Skeletal muscle satellite cell (primary cell): ENCODE data around the gene TMEM203.

ENCODE experiments used
- H3K27me3 ChIP-seq: 2 replicates; pipeline ENCODE4 v1.7.0; 2013; ENCODE audit warnings: low read length; ENCODE audit not compliant: control insufficient read depth, insufficient read depth
- H3K36me3 ChIP-seq: 2 replicates; pipeline ENCODE4 v1.7.0; 2013; ENCODE audit warnings: mild to moderate bottlenecking, control low read depth, low read length; ENCODE audit not compliant: insufficient read depth
- H3K4me1 ChIP-seq: 2 replicates; pipeline ENCODE4 v1.7.0; 2013; ENCODE audit warnings: low read length; ENCODE audit not compliant: control insufficient read depth, insufficient read depth
- H3K4me2 ChIP-seq: 2 replicates; pipeline ENCODE4 v1.7.0; 2013; ENCODE audit warnings: mild to moderate bottlenecking, low read length
- H3K4me3 ChIP-seq: 2 replicates; pipeline ENCODE4 v1.7.0; 2013; ENCODE audit warnings: low read length
- H3K9ac ChIP-seq: 2 replicates; pipeline ENCODE4 v1.7.0; 2013; ENCODE audit warnings: mild to moderate bottlenecking, low read depth, low read length, moderate library complexity
- H3K9me3 ChIP-seq: replicated peaks from 2 replicates; pipeline ENCODE4 v1.7.0; 2013; ENCODE audit warnings: mild to moderate bottlenecking, control low read depth, low read length

TMEM203 gene

DNA sequence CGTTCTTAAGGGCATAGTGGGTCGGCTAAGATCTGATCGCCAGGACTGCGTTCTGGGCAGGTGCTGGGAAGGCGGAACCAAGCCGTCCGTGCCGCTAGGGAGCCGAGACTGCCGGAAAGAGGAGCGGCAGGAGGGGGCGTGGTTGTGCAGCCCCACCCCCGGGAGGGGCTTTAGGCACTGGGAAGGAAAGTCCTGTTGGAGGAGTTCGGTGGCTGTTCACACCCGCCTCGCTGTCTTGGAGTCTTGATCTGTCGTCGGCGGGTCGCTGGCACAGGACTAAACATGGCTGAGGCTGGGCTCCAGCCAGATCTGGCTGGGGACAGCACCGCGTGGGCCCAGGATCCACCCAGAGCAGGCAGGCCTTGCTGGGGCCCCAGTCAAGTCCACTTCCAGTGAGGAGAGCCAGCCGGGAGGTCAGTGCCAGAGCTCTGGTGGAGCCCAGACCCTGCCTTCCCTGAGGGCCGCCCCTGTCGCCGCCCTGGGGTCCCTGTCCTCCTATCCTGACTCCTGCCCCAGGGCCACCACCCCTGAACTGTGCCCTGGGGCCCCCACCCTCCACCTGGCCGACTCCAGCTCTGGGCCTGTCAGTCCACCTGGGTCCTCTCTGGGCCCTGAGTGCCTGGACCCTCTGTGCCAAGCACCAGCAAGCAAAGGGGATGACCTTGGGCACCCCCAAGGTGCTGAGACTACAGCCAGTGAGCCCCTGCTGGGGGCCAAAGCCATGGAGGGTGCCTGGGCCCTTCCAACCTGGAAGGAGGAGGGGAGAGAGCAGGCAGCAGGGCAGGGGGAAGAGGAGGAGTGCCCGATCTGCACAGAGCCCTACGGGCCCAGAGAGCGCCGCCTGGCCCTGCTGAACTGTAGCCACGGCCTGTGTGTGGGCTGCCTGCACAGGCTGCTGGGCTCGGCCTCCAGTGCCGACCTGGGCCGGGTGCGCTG is 12.1 kb upstream of the TMEM203 start:
- Histone ChIP-seq H3K27me3 (no peaks in the 10 kb centered on the region), H3K4me3 (peak overlapping the region; percentile 53), H3K4me1 (peaks cover 29% of the 10 kb centered on the region), H3K4me2 (peak overlapping the region; percentile 76), H3K9ac (peak overlapping the region; percentile 54), H3K9me3 (no peaks in the 10 kb centered on the region), H3K36me3 (peaks cover 5% of the 10 kb centered on the region)

DNA sequence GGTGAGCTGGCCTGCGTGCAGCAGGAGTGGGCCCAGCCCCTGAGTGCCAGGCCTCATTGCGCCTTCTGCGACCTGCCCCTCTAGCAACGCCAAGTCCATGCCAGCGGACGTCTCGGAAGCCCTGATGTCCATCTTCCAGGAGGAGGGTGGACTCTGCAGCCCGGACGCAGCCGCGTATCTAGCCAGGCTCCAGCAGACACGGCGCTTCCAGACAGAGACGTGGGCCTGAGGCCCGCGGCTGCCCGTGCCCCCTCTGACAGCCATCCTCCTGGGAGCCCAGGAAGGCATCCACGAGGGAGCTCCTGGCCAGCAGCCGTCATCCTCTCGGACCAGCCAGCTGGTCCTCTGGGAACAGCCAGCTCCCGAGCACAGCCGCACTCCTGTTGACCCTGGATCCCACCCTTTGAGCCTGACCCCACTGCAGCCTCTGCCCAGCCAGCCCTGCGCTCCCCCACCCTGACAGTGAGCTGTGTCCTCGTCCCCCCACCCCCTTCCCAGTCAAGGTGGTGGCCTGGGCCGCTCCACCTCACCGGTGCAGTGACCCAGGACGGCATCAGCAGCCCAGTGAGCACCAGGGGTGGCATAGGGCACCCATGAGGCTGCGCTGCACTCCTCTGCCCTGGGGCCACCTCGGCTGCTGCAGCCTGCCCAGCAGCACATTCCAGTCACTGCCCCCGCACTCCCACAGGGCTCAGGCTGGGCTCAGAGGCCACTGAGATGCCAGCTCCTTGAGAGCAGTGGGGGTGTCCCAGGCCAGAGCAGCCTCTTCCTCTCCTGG is 10.9 kb upstream of the TMEM203 start:
- H3K4me3 ChIP-seq, result no peak overlapping the region
- peaks cover 5% of the 10 kb centered on the region for H3K36me3 ChIP-seq
- H3K27me3 ChIP-seq, result no peaks in the 10 kb centered on the region
- H3K4me1 ChIP-seq, result peaks cover 29% of the 10 kb centered on the region
- no peak overlapping the region for H3K9ac ChIP-seq
- H3K9me3 ChIP-seq, result no peaks in the 10 kb centered on the region
- peak overlapping the region; percentile 76 for H3K4me2 ChIP-seq

DNA sequence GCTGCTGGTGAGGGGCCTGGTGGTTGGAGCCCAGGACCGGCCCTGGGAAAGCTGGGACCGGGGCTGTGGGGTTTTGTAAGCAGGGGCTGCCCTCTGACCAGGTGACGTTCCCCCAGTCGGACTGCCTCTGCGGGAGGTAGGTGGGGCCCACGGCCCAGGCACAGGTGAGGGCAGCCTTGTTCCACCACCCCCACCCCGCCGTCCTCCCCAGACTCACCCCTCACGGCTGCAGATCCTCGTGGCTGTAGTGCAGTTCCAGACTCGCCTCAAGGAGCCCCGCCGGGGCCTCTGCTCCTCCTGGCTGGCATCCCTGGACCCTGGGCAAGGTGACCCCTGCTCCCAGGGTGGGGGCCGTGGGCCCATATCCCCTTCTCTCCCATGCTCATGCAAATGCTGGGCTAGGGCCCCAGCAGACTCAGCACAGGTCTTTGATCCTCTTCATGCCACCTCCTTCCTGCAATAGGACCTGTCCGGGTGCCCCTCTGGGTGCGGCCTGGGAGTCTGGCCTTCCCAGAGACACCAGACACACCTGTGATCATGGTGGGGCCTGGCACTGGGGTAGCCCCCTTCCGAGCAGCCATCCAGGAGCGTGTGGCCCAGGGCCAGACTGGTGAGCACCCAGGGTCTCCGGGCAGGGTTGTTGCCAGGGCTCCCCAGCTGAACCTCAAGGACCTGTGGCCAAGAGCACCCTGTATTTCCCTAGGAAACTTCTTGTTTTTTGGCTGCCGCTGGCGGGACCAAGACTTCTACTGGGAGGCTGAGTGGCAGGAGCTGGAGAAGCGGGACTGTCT is 9.9 kb upstream of the TMEM203 start:
- no peaks in the 10 kb centered on the region for H3K27me3 ChIP-seq
- H3K4me3 ChIP-seq, result no peak overlapping the region
- H3K4me2 ChIP-seq, result no peak overlapping the region
- peaks cover 29% of the 10 kb centered on the region for H3K4me1 ChIP-seq
- H3K9ac ChIP-seq, result no peak overlapping the region
- H3K9me3 ChIP-seq, result no peaks in the 10 kb centered on the region
- peaks cover 5% of the 10 kb centered on the region for H3K36me3 ChIP-seq

DNA sequence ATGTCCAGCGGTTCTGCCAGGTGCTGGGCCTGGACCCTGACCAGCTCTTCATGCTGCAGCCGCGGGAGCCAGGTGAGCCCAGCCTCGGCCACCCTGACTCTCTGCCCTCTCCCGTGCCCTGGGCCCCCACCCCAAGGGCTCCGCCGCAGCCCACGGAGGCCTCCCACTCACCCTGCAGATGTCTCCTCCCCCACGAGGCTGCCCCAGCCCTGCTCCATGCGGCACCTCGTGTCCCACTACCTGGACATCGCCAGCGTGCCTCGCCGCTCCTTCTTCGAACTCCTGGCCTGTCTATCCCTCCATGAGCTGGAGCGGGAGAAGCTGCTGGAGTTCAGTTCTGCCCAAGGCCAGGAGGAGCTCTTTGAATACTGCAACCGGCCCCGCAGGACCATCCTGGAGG is 9.2 kb upstream of the TMEM203 start:
- peaks cover 5% of the 10 kb centered on the region for H3K36me3 ChIP-seq
- no peak overlapping the region for H3K4me2 ChIP-seq
- H3K4me3 ChIP-seq, result no peak overlapping the region
- H3K4me1 ChIP-seq, result peaks cover 29% of the 10 kb centered on the region
- H3K9ac ChIP-seq, result no peak overlapping the region
- H3K27me3 ChIP-seq, result no peaks in the 10 kb centered on the region
- H3K9me3 ChIP-seq, result no peaks in the 10 kb centered on the region

DNA sequence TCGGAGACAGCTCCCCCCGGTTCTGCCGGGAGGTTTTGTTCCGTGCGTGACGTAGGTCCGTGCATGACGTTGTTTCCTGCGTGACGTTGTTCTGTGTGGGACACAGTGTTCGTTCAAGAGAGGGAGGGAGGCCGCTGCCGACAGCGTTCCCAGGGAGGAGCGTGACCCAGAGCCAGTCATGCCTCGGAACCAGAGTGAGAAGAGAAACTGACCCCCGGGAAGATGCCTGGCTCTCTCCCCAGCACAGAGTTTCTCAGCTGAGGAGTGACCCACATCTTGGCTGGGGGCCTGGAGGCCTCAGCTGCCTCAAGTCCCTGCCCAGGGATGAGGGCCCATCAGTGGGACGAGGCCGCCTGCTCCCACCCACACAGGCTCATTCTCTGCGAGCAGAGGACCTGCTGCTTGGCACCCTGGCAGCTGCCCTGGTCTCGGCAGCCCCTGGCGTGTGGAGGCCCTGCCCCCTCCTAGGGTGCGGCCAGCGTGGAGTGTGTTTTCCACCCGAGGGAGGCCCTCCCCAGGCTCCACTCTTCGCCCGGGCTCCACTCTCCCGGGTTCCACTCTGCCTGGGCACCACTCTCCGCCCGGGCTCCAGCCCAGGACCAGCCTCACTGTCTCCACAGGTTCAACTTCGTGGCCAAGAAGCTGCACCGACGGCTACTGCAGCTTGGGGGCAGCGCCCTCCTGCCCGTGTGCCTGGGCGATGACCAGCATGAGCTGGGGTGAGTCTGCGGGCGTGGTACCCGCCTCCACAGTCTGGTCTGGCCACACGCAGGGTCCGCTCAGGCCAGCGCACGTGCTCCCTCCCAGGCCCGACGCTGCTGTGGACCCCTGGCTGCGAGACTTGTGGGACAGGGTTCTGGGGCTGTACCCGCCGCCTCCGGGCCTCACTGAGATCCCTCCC is 8.0 kb upstream of the TMEM203 start:
- Histone ChIP-seq H3K9me3 (no peaks in the 10 kb centered on the region), H3K4me2 (no peak overlapping the region), H3K36me3 (peaks cover 5% of the 10 kb centered on the region), H3K4me1 (peaks cover 21% of the 10 kb centered on the region), H3K9ac (no peak overlapping the region), H3K27me3 (no peaks in the 10 kb centered on the region), H3K4me3 (no peak overlapping the region)

DNA sequence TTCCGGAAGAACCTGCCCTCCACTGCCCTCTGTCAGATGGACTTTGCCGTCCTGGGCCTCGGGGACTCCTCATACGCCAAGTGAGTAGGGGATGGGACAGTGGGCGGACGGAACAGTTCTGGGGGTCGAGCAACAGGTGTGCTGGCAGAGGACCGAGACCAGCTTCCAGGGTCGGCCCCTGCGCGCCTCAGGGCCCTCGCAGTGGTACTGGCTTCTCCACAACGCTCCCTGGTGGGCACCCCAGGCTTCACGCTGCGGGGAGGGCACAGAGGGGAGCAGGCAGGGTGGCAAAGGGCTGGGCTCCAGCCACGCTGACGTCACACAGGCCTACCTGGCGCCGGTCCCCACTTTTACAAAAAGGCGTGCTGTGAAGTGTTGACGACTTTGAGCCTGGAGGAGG is 7.1 kb upstream of the TMEM203 start:
- no peak overlapping the region for H3K4me3 ChIP-seq
- H3K4me1 ChIP-seq, result peaks cover 13% of the 10 kb centered on the region
- H3K27me3 ChIP-seq, result no peaks in the 10 kb centered on the region
- H3K9ac ChIP-seq, result no peak overlapping the region
- H3K4me2 ChIP-seq, result no peak overlapping the region
- H3K9me3 ChIP-seq, result no peaks in the 10 kb centered on the region
- H3K36me3 ChIP-seq, result peaks cover 5% of the 10 kb centered on the region

DNA sequence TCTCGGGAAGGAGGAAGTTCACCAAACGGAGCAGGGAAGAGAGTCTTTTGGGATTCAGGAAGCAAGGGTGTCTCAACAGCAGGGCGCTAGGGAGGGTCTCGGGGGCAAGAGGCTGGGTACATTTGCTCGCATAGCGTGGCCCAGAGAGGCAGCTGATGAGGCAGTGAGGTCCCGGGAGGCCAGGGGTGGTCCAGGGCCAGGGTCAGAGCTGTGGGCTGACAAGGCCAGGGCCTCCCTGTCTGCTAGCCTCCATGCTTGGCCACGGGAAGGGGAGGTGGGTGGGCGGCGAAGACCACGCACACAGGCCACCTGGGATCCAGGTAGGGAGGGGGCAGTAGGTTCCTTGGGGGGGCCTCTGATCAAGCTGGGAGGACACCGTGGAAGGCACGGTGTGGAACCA is 6.1 kb upstream of the TMEM203 start:
- H3K36me3 ChIP-seq, result peaks cover 10% of the 10 kb centered on the region
- H3K9ac ChIP-seq, result no peak overlapping the region
- H3K4me2 ChIP-seq, result no peak overlapping the region
- peaks cover 9% of the 10 kb centered on the region for H3K4me1 ChIP-seq
- no peak overlapping the region for H3K4me3 ChIP-seq
- no peaks in the 10 kb centered on the region for H3K9me3 ChIP-seq
- H3K27me3 ChIP-seq, result no peaks in the 10 kb centered on the region

DNA sequence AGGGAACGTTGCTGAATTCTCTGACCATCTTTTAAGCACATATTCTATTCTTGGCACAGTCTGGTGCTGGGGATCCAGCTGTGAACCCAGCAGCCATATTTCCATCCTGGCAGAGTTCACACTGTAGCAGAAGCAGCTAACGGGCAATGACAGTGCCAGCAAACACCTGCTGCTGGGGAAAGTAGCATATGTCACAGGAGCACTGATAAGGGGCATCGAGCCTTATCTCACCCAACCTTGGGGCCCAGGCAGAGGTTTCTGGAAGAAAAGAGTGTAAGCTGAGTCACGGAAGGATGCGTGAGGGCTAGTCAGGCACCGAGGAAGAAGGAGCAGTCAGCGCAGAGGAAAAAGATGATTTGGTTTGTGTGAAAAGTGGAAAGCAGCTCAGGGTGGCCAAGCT is 1.2 kb upstream of the TMEM203 start:
- Histone ChIP-seq H3K4me1 (peaks cover 25% of the 10 kb centered on the region), H3K4me3 (peak overlapping the region; percentile 97), H3K9ac (peak overlapping the region; percentile 96)

DNA sequence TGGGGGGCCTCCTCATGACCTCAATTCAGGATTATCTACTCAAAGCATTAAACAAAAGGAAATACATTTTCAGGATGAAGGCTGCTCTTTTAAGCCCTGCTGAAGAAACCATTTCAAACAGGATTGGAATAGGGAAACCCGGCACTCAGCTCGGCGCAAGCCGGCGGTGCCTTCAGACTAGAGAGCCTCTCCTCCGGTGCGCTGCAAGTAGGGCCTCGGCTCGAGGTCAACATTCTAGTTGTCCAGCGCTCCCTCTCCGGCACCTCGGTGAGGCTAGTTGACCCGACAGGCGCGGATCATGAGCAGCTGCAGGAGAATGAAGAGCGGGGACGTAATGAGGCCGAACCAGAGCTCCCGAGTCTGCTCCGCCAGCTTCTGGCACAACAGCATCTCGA is 720 bp downstream of the TMEM203 start:
- Histone ChIP-seq H3K4me1 (peaks cover 31% of the 10 kb centered on the region), H3K4me3 (peak overlapping the region; percentile 97), H3K27me3 (no peaks in the 10 kb centered on the region), H3K9me3 (no peaks in the 10 kb centered on the region), H3K4me2 (peak overlapping the region; percentile 86), H3K9ac (peak overlapping the region; percentile 96), H3K36me3 (peaks cover 6% of the 10 kb centered on the region)

More for the DNA sequence above, 1.2 kb upstream of the TMEM203 start:
- Histone ChIP-seq H3K4me2 (peak overlapping the region; percentile 86), H3K27me3 (no peaks in the 10 kb centered on the region), H3K36me3 (peaks cover 6% of the 10 kb centered on the region), H3K9me3 (no peaks in the 10 kb centered on the region)

DNA sequence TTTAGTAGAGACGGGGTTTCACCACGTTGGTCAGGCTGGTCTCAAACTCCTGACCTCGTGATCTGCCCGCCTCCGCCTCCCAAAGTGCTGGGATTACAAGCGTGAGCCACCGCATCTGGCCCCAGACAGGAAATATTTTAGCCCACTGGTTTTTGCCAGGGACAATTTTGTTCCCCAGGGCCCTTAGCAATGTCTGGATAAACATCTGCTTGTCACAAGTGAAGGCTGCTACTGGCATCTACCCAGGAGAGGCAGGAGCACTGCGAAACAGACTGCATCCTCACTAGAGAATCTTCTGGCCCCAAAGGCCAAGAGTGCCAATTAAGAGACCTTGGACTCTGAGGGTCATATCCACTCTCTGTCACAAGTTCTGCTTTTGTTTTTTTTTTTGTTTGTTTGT is 2.5 kb downstream of the TMEM203 start:
- Histone ChIP-seq H3K4me3 (no peak overlapping the region), H3K36me3 (peaks cover 6% of the 10 kb centered on the region), H3K9me3 (no peaks in the 10 kb centered on the region), H3K27me3 (no peaks in the 10 kb centered on the region), H3K4me1 (peaks cover 48% of the 10 kb centered on the region), H3K4me2 (no peak overlapping the region), H3K9ac (no peak overlapping the region)
